ENCODE data around the gene LMTK3. TPM values are rescaled to one million over a fixed set of nuclear protein-coding genes. Genes with fewer than 3 reads are reported as not detected.

Gene LMTK3
- total RNA-seq, 1 experiment from 2014 or later: 15.9 TPM

GRCh38 chr19:48553676-48554384 is 42.2 kb upstream of the LMTK3 start:
- ChIA-PET CTCF (interaction anchor here (0.6 to 3.0 kb wide), 17 partner anchors 9 to 235 kb away, joined by 3 to 24 read pairs (median 6); partner anchors contain the start of gene KDELR1), POLR2A (interaction anchor here (0.6 to 2.8 kb wide), 8 partner anchors 9 to 1212 kb away, joined by 3 to 7 read pairs (median 5); no protein-coding TSS in a partner anchor)
- H3K4me3 Mint-ChIP-seq: peak overlapping the region; percentile 34
- peak overlapping the region; percentile 86 for H3K27ac Mint-ChIP-seq
- H3K36me3 Mint-ChIP-seq: no peaks in the 10 kb centered on the region
- H3K27me3 Mint-ChIP-seq (ENCODE audit: low read depth): no peaks in the 10 kb centered on the region
- ATAC-seq (peak; percentile 31), DNase-seq (ENCODE audit: low spot score) (peak; percentile 51)
- H3K9me3 Mint-ChIP-seq: no peaks in the 10 kb centered on the region
- H3K4me1 Mint-ChIP-seq: peaks cover 25% of the 10 kb centered on the region
- TF ChIP-seq GABPB1 (CRISPR knock-in tag; IDR thresholded peaks at IDR 0.05) (0 out of 2 replicates have a peak, but pooled peaks have one; percentile 27), ESRRA (CRISPR knock-in tag; IDR thresholded peaks at IDR 0.05; ENCODE audit: borderline replicate concordance) (no peak), ZNF263 (CRISPR knock-in tag; IDR thresholded peaks at IDR 0.05; ENCODE audit: low read depth) (no peak), GTF2I (CRISPR knock-in tag; conservative IDR thresholded peaks at IDR 0.05) (0 out of 2 replicates have a peak, but pooled peaks have one; percentile 16)

- DNase-seq (ENCODE audit: low spot score): no peak
- no peak for ATAC-seq
- no peak overlapping the region for H3K4me3 Mint-ChIP-seq
- H3K9me3 Mint-ChIP-seq: no peaks in the 10 kb centered on the region
- POLR2A ChIA-PET: interaction anchor here (0.6 to 2.8 kb wide), 4 partner anchors 29 to 50 kb away, joined by 3 to 6 read pairs (median 4); no protein-coding TSS in a partner anchor
- TF ChIP-seq ZNF232 (CRISPR knock-in tag; IDR thresholded peaks at IDR 0.05): no peak
- no peak for TF ChIP-seq TCF7 (CRISPR knock-in tag; IDR thresholded peaks at IDR 0.05; ENCODE audit: low read depth)
- no peak for TF ChIP-seq IRF2 (CRISPR knock-in tag; IDR thresholded peaks at IDR 0.05; ENCODE audit: borderline replicate concordance, low read depth)
- TF ChIP-seq ELF4 (CRISPR knock-in tag; IDR thresholded peaks at IDR 0.05; ENCODE audit: low read depth): no peak
- TF ChIP-seq GTF2I (CRISPR knock-in tag; conservative IDR thresholded peaks at IDR 0.05): no peak
- no peaks in the 10 kb centered on the region for H3K36me3 Mint-ChIP-seq
- CTCF ChIA-PET: interaction anchor here (0.6 to 3.0 kb wide), 9 partner anchors 16 to 239 kb away, joined by 3 to 24 read pairs (median 3); no protein-coding TSS in a partner anchor
- H3K27me3 Mint-ChIP-seq (ENCODE audit: low read depth): no peaks in the 10 kb centered on the region
- peak overlapping the region; percentile 57; the same call in 1 of the 2 replicates for H3K27ac Mint-ChIP-seq
- peaks cover 25% of the 10 kb centered on the region for H3K4me1 Mint-ChIP-seq
Observed at GRCh38 chr19:48552406-48553322, 41.0 kb upstream of the LMTK3 start.

GRCh38 chr19:48551437-48552302 is 40.0 kb upstream of the LMTK3 start, which contains the start of gene SULT2B1:
TSS of gene SULT2B1 (plus strand) at chr19:48552172. CDS start at chr19:48552253, 81 bp downstream.
- TF ChIP-seq CDX4 (CRISPR knock-in tag; IDR thresholded peaks at IDR 0.05; ENCODE audit: borderline replicate concordance) (no peak), SP1 (CRISPR knock-in tag; conservative IDR thresholded peaks at IDR 0.05) (no peak), GRHL2 (CRISPR knock-in tag; IDR thresholded peaks at IDR 0.05; ENCODE audit: insufficient replicate concordance, severe bottlenecking) (no peak), CREM (CRISPR knock-in tag; IDR thresholded peaks at IDR 0.05) (no peak), ATF2 (CRISPR knock-in tag; IDR thresholded peaks at IDR 0.05; ENCODE audit: borderline replicate concordance, low read depth) (no peak)
- Mint-ChIP-seq H3K27ac (peak within 1 kb of the TSS; percentile 57; the same call in 1 of the 2 replicates), H3K4me1 (peaks cover 25% of the 10 kb centered on the region), H3K4me3 (no peak within 1 kb of the TSS), H3K36me3 (no peaks in the 10 kb centered on the region), H3K9me3 (no peaks in the 10 kb centered on the region), H3K27me3 (ENCODE audit: low read depth) (no peaks in the 10 kb centered on the region)
- ATAC-seq (no peak), DNase-seq (ENCODE audit: low spot score) (no peak)
- ChIA-PET CTCF (interaction anchor here (0.6 to 3.0 kb wide), 4 partner anchors 23 to 238 kb away, joined by 3 to 24 read pairs (median 3); no protein-coding TSS in a partner anchor), POLR2A (interaction anchor here (0.5 kb wide), 1 partner anchor 46 kb away, joined by 4 read pairs; no protein-coding TSS in a partner anchor)

Data from WTC11 (cell line).